ENCODE data around the gene PPP2CA.
"Not testable (repeated sequence)": the region's sequence is repeated elsewhere in the genome, so short reads cannot be mapped to it uniquely, and the experiment has no call there.

PPP2CA gene

DNA sequence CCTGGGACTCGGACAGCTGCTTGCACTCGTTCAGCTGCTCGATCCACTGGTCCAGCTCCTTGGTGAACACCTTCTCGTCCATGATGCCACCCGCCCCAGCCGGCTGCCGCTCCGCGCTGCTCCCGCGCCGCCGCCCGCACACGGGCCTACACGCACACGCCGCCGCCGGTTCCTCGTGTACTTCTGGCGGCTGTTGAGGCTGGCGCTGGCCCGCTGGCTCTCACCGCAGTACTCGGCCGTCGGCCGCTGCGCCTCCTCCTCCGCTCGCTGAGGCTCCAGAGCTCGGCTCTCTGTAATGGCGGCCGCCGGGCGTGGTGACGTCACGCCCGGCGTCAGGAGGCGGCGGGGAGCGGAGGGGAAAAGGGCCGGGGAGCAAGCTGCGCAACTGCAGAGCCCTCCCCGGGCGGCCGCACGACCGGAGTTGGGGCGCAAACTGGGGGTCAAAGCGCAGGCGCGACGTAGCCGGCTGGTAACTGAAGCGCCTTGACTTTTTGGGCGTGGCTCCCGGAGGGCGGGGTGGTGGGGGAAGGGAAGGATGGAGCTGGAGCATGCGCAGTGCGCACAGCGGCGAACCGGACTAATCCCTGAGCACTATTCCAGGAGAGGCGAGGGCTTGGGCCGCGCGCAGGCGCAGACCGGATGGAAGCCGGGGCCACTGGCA lies at the start of gene PPP2CA:
Gene PPP2CA (minus strand): TSS at position 294 of the 661 bp plus-strand sequence. CDS start 212 bp downstream, at position 82.
- FAIRE-seq, result peak; percentile 93

DNA sequence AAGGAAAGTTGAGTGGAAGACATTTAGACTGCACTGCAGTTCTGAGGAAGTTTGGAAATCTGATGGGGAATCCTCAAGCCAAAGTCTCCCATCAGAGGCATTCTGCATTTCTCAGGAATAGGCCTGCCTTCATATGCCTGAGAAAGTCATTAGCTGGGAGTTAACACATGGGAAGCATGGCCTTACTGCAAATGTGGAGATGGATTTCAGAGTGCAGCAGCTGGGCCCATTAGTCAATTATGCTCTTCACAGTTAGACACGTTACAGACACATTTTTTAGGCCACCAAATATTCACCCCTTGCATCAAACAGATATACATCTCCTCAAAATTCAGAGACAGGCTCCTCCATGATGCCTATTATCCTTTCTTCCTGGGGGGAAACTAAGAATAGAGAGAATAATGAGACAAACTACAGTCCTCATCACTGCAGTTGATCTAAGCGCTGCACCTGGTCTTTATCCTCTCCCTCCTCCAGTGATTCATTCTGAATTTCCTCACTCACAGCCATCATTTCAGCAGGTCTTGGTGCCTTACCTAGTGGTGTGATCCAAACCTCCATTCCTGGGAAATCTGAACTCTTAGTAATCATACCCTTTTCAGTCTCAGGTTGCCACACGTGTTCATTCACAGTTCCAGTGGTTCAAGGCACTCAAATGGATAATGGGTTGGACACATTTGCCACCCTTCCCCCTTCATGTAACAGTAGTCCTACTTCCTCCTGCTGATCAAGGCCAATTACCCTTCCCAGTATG lies 47.9 kb upstream of the PPP2CA start:
- DNase-seq (ENCODE audit: insufficient read length, low spot score), result no peak

More for the DNA sequence above, at the start of gene PPP2CA:
- peak; percentile 74 for DNase-seq (ENCODE audit: insufficient read length, low spot score)

DNA sequence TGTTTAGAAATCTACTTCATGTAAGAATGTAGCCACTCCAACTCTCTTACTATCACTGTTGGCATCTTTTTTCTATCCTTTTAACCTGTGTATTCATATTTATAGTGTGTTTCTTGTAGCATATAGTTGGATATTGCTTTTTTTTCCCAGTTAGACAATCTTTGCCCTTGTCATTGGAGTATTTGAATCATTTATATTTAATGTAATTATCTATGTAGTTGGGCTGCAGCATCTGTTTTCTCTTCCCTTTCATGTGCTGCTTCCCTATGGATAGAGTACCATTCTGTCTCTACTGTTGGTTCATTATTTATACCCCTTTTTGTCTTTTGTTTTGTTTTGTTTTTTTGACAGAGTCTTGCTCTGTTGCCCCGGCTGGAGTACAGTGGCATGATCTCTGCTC lies 45.2 kb upstream of the PPP2CA start:
- FAIRE-seq, result no peak
- DNase-seq (ENCODE audit: insufficient read length, low spot score), result no peak

More for the DNA sequence above, 47.9 kb upstream of the PPP2CA start:
- no peak for FAIRE-seq

- no peak for FAIRE-seq
- no peak for DNase-seq (ENCODE audit: insufficient read length, low spot score)
Measured at GRCh38 chr5:134268919-134269318, 43.0 kb upstream of the PPP2CA start.

DNA sequence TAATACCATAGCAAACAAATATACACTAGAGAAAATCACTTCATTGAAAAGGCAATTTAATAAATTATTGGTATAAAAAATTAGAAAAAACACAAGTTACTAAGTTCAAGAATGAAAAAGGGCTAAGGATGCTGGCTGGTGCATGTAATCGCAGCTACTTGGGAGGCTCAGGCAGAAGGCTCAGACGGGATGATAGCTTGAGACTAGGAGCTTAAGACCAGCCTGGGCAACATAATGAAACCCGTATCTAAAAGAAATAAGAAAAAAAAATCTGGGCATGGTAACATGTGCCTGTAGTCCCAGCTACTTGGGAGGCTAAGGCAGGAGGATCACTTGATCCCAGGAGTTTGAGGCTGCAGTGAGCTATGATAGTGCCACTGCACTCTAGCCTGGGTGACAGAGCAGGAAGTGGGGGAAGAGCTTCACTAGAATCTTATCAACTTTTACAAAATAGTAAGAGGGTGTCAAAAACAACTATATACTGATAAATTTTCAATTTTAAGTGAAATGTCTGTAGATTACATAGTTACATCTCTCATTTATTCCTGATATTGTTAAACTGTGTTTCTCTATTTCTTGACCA lies 42.2 kb upstream of the PPP2CA start:
- DNase-seq (ENCODE audit: insufficient read length, low spot score) (no peak), FAIRE-seq (no peak)

- FAIRE-seq (no peak), DNase-seq (ENCODE audit: insufficient read length, low spot score) (no peak)
Measured at GRCh38 chr5:134267366-134268018, 41.6 kb upstream of the PPP2CA start.

DNA sequence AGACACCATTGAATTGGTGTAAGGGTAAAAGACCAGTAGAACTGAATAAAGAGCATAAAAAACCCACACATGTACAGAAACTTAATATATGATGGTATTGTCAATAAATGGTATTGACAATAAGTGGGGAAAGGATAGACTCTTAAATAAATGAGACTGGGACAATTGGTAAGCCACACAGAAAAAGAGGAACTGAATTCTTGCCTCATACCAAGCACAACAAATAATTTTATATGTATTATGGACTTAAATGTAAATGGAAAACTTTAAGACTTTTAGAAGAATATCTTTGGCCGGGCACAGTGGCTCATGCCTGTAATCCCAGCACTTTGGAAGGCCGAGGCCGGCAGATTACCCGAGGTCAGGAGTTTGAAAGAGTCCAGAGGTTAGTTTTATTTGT lies 37.9 kb upstream of the PPP2CA start:
- FAIRE-seq (no peak), DNase-seq (ENCODE audit: insufficient read length, low spot score) (no peak)

DNA sequence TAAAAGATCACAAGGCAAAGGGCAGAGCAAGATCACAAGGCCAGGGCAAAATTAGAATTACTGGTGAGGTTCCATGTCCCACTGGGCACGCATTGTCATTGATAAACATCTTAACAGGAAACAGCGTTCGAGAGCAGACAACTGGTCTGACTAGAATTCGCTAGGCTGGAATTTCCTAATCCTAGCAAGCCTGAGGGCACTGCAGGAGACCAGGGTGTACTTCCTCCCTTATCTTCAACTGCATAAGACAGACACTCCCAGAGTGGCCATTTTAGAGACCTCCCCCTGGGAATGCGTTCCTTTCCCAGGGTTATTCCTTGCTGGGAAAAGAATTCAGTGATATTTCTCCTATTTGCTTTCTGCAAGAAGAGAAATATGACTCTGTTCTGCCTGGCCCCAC lies 36.8 kb upstream of the PPP2CA start:
- not testable (repeated sequence) for DNase-seq (ENCODE audit: insufficient read length, low spot score); FAIRE-seq

GRCh38 chr5:134258896-134259295 lies 33.0 kb upstream of the PPP2CA start:
- DNase-seq (ENCODE audit: insufficient read length, low spot score), result no peak
- FAIRE-seq, result no peak

- no peak for FAIRE-seq
- DNase-seq (ENCODE audit: insufficient read length, low spot score), result no peak
Measured at GRCh38 chr5:134257176-134257575, 31.3 kb upstream of the PPP2CA start.

DNA sequence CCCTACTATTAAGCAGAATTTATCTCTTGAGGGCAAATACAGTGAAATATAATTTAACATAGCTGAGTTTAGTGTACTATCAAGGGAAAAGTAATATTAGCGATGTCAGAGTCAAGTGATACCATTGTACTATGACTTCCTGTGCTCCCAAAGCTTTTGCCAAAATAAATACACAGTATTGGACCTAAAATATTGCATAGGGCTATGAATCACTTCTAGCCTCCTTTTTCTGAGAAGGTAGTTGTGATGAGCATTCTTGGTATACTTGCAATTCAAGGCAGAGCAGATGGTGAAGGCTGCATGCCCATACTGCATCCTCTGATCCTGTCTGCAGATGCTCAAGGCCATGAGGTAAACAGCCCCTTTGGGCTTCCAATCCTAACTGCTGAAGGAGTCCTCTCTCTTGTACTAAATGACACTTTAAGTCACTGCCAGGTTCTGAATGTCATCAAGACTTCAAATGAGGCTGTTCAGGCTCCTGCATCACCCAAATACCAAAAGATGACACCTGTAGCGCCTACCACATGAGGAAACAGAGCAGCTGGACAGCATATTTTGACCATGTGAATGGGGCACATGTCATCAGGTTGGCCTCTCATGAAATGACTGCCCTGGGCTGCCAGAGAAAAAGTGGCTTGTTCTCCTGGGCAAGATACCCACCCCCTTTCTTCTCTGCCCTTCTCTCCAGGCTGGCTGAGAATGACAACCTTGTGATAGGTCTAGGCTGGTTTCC lies 29.7 kb upstream of the PPP2CA start:
- FAIRE-seq (no peak), DNase-seq (ENCODE audit: insufficient read length, low spot score) (no peak)

DNA sequence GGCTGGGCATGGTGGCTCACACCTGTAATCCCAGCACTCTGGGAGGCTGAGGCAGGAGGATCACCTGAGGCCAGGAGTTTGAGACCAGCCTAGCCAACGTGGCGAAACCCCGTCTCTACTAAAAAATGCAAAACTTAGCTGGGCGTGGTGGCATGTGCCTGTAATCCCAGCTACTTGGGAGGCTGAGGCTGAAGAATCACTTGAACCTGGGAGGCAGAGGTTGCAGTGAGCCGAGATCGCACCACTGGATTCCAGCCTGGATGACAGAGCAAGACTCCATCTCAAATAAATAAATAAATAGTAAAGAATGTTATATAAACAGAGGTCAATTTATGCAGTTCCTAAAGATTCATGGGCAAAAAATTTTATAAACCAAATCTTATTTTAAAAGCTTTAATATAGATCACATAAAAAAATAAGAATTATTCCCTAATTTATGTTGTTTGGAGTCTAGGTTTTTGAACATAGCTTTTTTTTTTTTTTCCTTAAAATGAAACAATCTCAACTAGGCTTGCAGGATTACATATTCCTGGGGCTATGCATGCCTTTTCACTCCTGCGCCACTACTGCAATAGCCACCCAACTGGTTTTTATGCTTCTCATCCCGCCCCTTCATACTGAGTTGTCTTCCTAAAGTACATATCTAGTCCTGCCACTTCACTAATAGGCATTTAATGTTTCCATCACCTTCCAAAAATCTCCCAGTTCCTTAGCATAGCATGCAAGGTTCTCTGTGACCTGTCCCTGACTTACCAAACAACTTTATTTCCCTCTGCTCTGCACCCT lies 27.7 kb upstream of the PPP2CA start:
- not testable (repeated sequence) for FAIRE-seq; DNase-seq (ENCODE audit: insufficient read length, low spot score)

GRCh38 chr5:134252671-134253070 lies 26.8 kb upstream of the PPP2CA start:
- DNase-seq (ENCODE audit: insufficient read length, low spot score) (no peak), FAIRE-seq (no peak)

DNA sequence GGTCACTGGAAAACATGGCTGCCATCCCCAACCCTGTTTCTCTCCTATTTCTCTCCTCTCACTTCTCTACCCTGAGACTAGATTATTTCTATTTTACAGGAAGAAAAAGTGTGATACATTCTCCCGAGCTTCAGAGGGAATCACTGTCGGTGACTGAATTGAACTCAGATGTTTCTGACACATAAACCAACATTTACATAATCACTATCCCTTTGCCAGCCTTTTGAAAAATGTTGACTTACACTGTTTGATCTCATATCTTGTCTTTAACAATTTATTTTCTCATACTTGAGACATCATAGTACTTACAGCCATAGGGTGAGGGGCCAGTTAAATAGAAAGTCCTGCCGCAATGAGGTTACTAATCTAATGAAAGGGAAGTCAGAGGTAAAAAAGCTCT lies 25.1 kb upstream of the PPP2CA start:
- no peak for FAIRE-seq
- no peak for DNase-seq (ENCODE audit: insufficient read length, low spot score)

DNA sequence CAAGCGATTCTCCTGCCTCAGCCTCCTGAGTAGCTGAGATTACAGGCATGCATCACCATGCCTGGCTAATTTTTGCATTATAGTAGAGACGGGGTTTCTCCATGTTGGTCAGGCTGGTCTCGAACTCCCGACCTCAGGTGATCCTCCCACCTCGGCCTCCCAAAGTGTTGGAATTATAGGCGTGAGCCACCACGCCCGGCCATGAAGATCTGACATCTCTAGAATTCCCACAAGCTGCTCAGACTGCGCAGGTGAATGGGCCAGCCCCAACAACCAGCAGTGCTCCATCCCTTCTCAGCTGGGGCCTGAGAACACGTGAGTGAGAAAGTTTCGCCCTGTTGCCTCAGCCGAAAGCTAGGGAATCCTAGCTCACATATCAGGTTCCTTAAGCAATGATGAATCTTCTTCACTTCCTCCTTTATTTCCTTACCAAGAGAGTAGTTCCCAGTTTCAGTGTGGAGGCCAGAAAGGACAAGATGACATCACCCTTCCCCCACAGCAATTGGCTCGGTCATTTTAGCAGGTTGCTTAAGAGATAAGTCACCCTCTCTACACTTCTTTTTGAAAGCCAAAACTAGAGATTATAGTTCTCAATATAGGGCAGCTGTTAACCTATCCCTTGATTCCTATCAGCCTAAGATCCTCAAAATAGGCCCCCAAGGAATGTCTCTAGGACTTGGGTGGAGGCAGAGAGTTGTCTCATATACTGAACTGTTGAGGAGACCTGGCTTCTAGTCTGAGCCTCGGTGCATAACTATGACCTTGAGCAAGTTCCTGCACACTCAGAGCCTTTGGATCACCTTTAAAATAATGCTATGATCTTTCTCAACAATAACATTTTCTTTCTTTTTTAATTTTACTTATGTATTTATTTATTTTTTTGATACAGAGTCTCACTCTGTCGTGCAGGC lies 23.9 kb upstream of the PPP2CA start:
- no peak for FAIRE-seq
- DNase-seq (ENCODE audit: insufficient read length, low spot score), result no peak

DNA sequence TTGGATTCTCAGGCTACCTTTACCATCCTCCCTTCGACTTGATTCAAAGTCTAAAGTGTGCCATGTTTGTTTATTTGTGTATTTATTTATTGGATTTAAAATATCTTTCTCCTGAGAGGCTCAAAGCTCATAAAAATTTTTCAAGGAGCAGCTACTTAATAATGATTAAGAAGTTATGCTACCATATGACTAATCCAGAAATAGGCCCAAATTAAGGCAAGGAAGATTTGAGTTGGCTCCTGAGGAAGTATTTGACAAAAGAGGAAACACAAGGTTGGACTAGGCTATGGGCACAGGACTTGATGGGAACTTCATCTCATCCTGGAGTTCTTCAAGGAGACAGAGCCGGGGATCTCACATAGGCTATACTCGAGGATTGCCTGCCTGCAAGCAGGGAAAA lies 22.4 kb upstream of the PPP2CA start:
- DNase-seq (ENCODE audit: insufficient read length, low spot score), result no peak
- no peak for FAIRE-seq

DNA sequence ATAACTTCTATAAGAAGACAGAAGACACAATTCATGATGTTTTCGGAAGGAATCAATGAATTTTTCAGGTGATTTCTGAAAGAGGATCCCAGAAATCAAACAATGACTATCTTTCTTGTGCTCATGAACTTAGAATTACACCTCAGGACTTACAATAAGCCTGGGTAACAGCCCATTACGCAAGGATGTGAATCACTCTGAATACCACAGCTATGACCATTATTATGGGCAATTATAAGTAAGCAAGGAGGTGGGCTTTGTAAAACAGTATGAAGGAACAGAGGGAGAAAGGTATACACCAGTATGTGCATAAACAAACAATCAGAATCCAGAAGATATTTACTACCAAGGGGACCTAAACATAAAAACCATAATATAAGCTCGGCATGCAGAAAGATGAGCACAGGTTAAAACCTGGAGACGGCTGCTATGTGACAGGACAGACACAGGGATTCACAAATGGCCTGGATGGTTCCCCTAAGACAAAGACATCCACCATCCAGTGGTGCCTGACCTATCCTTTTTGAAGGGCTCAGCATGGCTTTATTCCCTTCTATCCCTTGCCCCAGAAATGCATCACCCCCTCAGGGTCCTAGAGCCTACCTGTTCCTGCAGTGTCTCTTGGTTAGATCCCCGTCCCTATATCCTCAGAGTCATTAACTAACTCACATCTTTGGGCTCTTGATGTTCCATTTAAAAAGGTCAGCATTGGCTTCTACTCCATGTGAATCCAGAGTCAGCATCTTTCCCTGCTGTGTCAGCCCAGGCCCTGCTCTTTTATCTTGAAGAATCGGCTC lies 21.8 kb upstream of the PPP2CA start:
- DNase-seq (ENCODE audit: insufficient read length, low spot score) (no peak), FAIRE-seq (no peak)

- no peak for DNase-seq (ENCODE audit: insufficient read length, low spot score)
- FAIRE-seq, result no peak
Measured at GRCh38 chr5:134246771-134247427, 21.0 kb upstream of the PPP2CA start.
